ENCODE data around the gene HOXD12. TPM values are rescaled to one million over a fixed set of nuclear protein-coding genes. Genes with fewer than 3 reads are reported as not detected.
A peak's percentile ranks its signal among the peaks of the same experiment; 100 is the strongest.

The HOXD12 gene
- total RNA-seq, 1 donor from 2014 or later, result not detected

DNA sequence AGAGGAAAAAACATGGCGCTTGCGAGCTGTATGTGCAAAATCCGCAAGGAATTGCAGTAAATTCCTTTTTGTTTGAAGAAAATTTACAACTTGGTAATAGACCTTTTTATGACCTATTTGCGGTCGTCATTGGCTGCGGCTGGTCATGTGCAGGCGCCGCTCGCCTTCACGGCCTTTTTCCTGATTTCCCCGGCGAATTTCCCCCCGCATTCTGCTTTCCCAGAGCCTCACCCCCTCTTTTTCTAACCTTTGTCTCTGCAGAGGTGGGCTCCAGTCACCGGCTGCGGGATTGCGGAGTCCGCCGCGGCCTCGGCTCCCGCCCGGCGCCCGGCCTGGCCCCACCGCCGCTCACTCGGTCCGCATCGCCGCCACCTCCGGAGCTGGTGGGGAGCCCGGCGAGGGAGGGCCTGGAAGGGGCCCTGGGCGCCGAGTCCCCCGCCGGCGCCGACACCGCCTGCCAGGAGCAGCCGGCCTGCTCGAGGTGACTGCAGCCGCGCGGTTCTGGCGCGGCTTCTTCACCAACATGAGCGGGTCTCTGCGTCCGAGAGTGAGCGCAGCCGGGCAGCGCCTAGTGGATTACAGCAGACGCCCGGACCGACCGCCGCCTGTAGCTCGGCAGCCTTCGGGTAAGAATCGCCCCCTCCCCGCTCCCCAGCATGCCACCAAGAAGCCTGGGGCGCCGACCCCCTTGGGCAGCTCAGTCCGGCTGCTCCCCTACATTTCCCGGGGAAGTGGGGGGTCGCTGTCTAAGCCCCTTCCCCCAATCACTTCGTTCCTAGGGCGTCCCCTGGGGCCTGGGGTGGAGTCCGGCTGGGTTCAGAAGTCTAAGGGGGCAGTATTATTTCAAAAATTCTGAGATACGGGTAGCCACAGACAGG, 37.0 kb downstream of the HOXD12 start:
- no peak overlapping the region for H3K27ac Mint-ChIP-seq (ENCODE audit: unreplicated experiment)
- H3K4me1 Mint-ChIP-seq (ENCODE audit: low read depth), result peaks cover 16% of the 10 kb centered on the region
- TF ChIP-seq, protein P1, sequence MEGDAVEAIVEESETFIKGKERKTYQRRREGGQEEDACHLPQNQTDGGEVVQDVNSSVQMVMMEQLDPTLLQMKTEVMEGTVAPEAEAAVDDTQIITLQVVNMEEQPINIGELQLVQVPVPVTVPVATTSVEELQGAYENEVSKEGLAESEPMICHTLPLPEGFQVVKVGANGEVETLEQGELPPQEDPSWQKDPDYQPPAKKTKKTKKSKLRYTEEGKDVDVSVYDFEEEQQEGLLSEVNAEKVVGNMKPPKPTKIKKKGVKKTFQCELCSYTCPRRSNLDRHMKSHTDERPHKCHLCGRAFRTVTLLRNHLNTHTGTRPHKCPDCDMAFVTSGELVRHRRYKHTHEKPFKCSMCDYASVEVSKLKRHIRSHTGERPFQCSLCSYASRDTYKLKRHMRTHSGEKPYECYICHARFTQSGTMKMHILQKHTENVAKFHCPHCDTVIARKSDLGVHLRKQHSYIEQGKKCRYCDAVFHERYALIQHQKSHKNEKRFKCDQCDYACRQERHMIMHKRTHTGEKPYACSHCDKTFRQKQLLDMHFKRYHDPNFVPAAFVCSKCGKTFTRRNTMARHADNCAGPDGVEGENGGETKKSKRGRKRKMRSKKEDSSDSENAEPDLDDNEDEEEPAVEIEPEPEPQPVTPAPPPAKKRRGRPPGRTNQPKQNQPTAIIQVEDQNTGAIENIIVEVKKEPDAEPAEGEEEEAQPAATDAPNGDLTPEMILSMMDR (IDR thresholded peaks at IDR 0.05), result no peak
- H3K4me3 Mint-ChIP-seq (ENCODE audit: unreplicated experiment), result peak overlapping the region; percentile 65
- peaks cover 13% of the 10 kb centered on the region for H3K9me3 Mint-ChIP-seq (ENCODE audit: low read depth)
- peaks cover 12% of the 10 kb centered on the region for H3K36me3 Mint-ChIP-seq (ENCODE audit: low read depth)
- peaks cover 84% of the 10 kb centered on the region for H3K27me3 Mint-ChIP-seq (ENCODE audit: low read depth)
- no peak for DNase-seq (ENCODE audit: low spot score)

DNA sequence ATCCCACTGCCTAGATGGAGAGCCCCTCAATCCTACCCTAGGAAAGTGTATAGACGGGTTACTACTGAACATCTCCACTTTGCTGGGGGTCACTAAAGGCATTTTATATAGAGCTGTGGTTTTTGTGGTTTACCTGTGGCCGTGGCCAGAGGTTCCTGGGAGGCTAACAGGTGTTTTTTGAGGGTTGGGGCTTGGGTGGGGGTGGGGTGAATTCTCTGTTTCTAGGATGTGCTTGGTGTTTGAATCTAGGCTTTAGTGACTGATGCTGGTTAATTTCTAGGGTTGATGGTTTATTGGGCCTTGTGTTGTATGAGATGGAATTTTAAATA, 37.6 kb downstream of the HOXD12 start:
- peaks cover 11% of the 10 kb centered on the region for H3K9me3 Mint-ChIP-seq (ENCODE audit: low read depth)

DNA sequence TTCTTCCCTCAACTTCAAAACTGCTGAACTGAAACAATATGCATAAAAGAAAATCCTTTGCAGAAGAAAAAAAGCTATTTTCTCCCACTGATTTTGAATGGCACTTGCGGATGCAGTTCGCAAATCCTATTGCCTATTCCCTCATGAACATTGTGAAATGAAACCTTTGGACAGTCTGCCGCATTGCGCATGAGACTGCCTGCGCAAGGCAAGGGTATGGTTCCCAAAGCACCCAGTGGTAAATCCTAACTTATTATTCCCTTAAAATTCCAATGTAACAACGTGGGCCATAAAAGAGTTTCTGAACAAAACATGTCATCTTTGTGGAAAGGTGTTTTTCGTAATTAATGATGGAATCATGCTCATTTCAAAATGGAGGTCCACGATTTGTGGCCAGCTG, 38.3 kb downstream of the HOXD12 start:
- peaks cover 12% of the 10 kb centered on the region for H3K36me3 Mint-ChIP-seq (ENCODE audit: low read depth)
- no peak for DNase-seq (ENCODE audit: low spot score)
- TF ChIP-seq, protein P1 (IDR thresholded peaks at IDR 0.05), result no peak
- no peak overlapping the region for H3K4me3 Mint-ChIP-seq (ENCODE audit: unreplicated experiment)
- peaks cover 11% of the 10 kb centered on the region for H3K4me1 Mint-ChIP-seq (ENCODE audit: low read depth)
- no peak overlapping the region for H3K27ac Mint-ChIP-seq (ENCODE audit: unreplicated experiment)
- H3K27me3 Mint-ChIP-seq (ENCODE audit: low read depth), result peaks cover 84% of the 10 kb centered on the region
- peaks cover 9% of the 10 kb centered on the region for H3K9me3 Mint-ChIP-seq (ENCODE audit: low read depth)

More for the DNA sequence above, 37.6 kb downstream of the HOXD12 start:
- no peak for DNase-seq (ENCODE audit: low spot score)
- H3K4me1 Mint-ChIP-seq (ENCODE audit: low read depth), result peaks cover 14% of the 10 kb centered on the region
- no peak overlapping the region for H3K27ac Mint-ChIP-seq (ENCODE audit: unreplicated experiment)
- peaks cover 12% of the 10 kb centered on the region for H3K36me3 Mint-ChIP-seq (ENCODE audit: low read depth)
- peaks cover 85% of the 10 kb centered on the region for H3K27me3 Mint-ChIP-seq (ENCODE audit: low read depth)
- no peak overlapping the region for H3K4me3 Mint-ChIP-seq (ENCODE audit: unreplicated experiment)
- TF ChIP-seq, protein P1 (IDR thresholded peaks at IDR 0.05), result no peak

DNA sequence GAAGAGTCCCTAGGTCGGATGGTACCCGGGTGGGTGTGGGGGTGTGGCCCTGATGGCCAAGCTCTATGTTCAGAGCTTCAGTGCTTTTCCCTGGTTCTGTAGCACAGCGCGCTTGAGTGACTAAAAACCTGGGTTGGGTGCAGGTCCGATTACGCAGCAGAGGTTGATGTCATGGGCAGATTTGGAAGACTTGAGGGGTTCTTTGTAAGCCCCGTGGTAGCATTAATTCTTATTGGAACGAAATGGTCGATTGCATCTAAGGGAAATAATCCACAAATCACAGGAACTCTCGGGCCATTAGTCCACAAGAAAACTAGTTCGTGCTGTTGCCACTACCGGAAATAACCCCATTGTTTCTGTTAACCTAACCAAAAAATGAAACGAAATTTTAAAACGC, 38.9 kb downstream of the HOXD12 start:
- no peak for DNase-seq (ENCODE audit: low spot score)
- Mint-ChIP-seq H3K27ac (ENCODE audit: unreplicated experiment) (no peak overlapping the region), H3K9me3 (ENCODE audit: low read depth) (peaks cover 9% of the 10 kb centered on the region), H3K36me3 (ENCODE audit: low read depth) (peaks cover 12% of the 10 kb centered on the region), H3K4me1 (ENCODE audit: low read depth) (peaks cover 11% of the 10 kb centered on the region), H3K27me3 (ENCODE audit: low read depth) (peaks cover 83% of the 10 kb centered on the region), H3K4me3 (ENCODE audit: unreplicated experiment) (no peak overlapping the region)
- TF ChIP-seq, protein P1 (IDR thresholded peaks at IDR 0.05), result no peak

DNA sequence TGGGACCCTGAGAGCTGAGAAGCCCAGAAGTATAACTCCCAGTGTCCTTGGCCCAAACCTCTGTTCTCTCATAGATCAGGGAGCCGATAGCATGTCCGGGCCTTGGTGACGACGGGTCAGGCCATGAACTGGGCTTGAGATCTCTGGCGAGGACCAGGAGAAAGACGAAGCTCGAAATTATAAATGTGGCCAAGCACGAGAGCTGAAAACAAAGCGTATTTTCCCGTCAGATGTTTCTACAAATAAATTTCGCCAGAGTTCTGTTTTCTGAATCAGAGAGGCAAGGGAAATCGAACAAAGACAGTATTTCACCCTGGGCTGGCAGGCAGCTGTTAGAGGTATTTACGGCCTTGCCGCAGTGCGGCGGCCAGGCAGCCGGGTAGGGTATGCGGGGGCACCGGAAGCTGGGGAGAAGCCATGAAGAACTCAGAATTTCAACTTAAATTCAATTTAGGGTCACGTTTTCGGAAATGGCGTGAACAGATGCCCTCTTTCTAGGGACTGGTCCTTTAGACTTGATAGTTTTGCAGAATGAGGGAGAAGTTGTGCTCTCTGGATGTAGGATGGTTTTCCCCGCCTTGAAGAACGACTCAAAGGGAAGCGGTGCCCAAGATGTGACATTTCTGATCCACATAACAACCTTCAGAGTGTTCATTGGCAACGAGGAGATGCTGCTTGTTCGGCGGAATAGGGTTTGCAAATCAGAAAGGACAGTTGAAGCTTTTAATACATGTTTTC, 39.5 kb downstream of the HOXD12 start:
- no peak overlapping the region for H3K27ac Mint-ChIP-seq (ENCODE audit: unreplicated experiment)
- peaks cover 83% of the 10 kb centered on the region for H3K27me3 Mint-ChIP-seq (ENCODE audit: low read depth)
- peaks cover 11% of the 10 kb centered on the region for H3K4me1 Mint-ChIP-seq (ENCODE audit: low read depth)
- TF ChIP-seq, protein P1 (IDR thresholded peaks at IDR 0.05), result no peak
- H3K4me3 Mint-ChIP-seq (ENCODE audit: unreplicated experiment), result no peak overlapping the region
- H3K9me3 Mint-ChIP-seq (ENCODE audit: low read depth), result peaks cover 9% of the 10 kb centered on the region
- H3K36me3 Mint-ChIP-seq (ENCODE audit: low read depth), result peaks cover 10% of the 10 kb centered on the region
- no peak for DNase-seq (ENCODE audit: low spot score)

Data from chondrocyte (in vitro differentiated cells).